ENCODE measurements around the gene MAP6D1. TPM values are rescaled to one million over a fixed set of nuclear protein-coding genes. Genes with fewer than 3 reads are reported as not detected.

Gene MAP6D1
- total and polyA plus RNA-seq, 2 donors from 2014 or later = 1.4 to 1.5 TPM

GRCh38 chr3:183833516-183833915 is 8.1 kb upstream of the MAP6D1 start:
- Histone ChIP-seq H3K27ac (ENCODE audit: low read depth in 2 of 2, low read length in 2 of 2) (no peak overlapping the region), H3K9me3 (ENCODE audit: control insufficient read depth in 2 of 3, insufficient read depth in 1 of 3, low read length in 3 of 3) (no peaks in the 10 kb centered on the region), H3K27me3 (ENCODE audit: control insufficient read depth, insufficient read depth, low read length) (no peaks in the 10 kb centered on the region), H3K4me3 (ENCODE audit: low read length in 3 of 3) (no peak overlapping the region), H3K36me3 (ENCODE audit: control insufficient read depth in 2 of 3, insufficient read depth in 3 of 3, low read length in 3 of 3) (peaks cover 0 to 26% (median 14%) of the 10 kb centered on the region in 3 donors), H3K4me1 (ENCODE audit: control insufficient read depth in 2 of 3, insufficient read depth in 2 of 3, low read depth in 1 of 3, low read length in 3 of 3) (no peaks in the 10 kb centered on the region), H3K9ac (ENCODE audit: low read length in 3 of 3) (no peak overlapping the region)
- intact Hi-C loops (cut with DNase I) = no loop called here
- DNase-seq (no peak), FAIRE-seq (no peak)
- no peak for TF ChIP-seq CTCF (IDR thresholded peaks at IDR 0.05; ENCODE audit: borderline replicate concordance, extremely low read depth, insufficient read depth)

GRCh38 chr3:183830187-183830586 is 4.8 kb upstream of the MAP6D1 start:
- H3K4me1 ChIP-seq (ENCODE audit: control insufficient read depth in 2 of 3, insufficient read depth in 2 of 3, low read depth in 1 of 3, low read length in 3 of 3) = no peaks in the 10 kb centered on the region
- intact Hi-C loops (cut with DNase I) = no loop called here
- H3K27ac ChIP-seq (ENCODE audit: low read depth in 2 of 2, low read length in 2 of 2) = no peak overlapping the region
- no peak for DNase-seq
- no peak for FAIRE-seq
- no peak overlapping the region for H3K9ac ChIP-seq (ENCODE audit: low read length in 3 of 3)
- H3K36me3 ChIP-seq (ENCODE audit: control insufficient read depth in 2 of 3, insufficient read depth in 3 of 3, low read length in 3 of 3) = peaks cover 0 to 22% (median 14%) of the 10 kb centered on the region in 3 donors
- H3K9me3 ChIP-seq (ENCODE audit: control insufficient read depth in 2 of 3, insufficient read depth in 1 of 3, low read length in 3 of 3) = no peaks in the 10 kb centered on the region
- no peaks in the 10 kb centered on the region for H3K27me3 ChIP-seq (ENCODE audit: control insufficient read depth, insufficient read depth, low read length)
- no peak overlapping the region for H3K4me3 ChIP-seq (ENCODE audit: low read length in 3 of 3)
- TF ChIP-seq CTCF (IDR thresholded peaks at IDR 0.05; ENCODE audit: borderline replicate concordance, extremely low read depth, insufficient read depth) = no peak

- no peaks in the 10 kb centered on the region for H3K9me3 ChIP-seq (ENCODE audit: control insufficient read depth in 2 of 3, insufficient read depth in 1 of 3, low read length in 3 of 3)
- H3K4me3 ChIP-seq (ENCODE audit: low read length in 3 of 3) = no peak overlapping the region
- intact Hi-C loops (cut with DNase I) = no loop called here
- H3K36me3 ChIP-seq (ENCODE audit: control insufficient read depth in 2 of 3, insufficient read depth in 3 of 3, low read length in 3 of 3) = peaks cover 0 to 21% (median 14%) of the 10 kb centered on the region in 3 donors
- peaks cover 0 to 6% (median 0%) of the 10 kb centered on the region in 3 donors for H3K4me1 ChIP-seq (ENCODE audit: control insufficient read depth in 2 of 3, insufficient read depth in 2 of 3, low read depth in 1 of 3, low read length in 3 of 3)
- FAIRE-seq (no peak), DNase-seq (no peak)
- no peak overlapping the region for H3K9ac ChIP-seq (ENCODE audit: low read length in 3 of 3)
- H3K27ac ChIP-seq (ENCODE audit: low read depth in 2 of 2, low read length in 2 of 2) = no peak overlapping the region
- TF ChIP-seq CTCF (IDR thresholded peaks at IDR 0.05; ENCODE audit: borderline replicate concordance, extremely low read depth, insufficient read depth) = no peak
- H3K27me3 ChIP-seq (ENCODE audit: control insufficient read depth, insufficient read depth, low read length) = no peaks in the 10 kb centered on the region
Measured at GRCh38 chr3:183829466-183829865, 4.1 kb upstream of the MAP6D1 start.

- TF ChIP-seq CTCF (IDR thresholded peaks at IDR 0.05; ENCODE audit: borderline replicate concordance, extremely low read depth, insufficient read depth) = no peak
- H3K4me1 ChIP-seq (ENCODE audit: control insufficient read depth in 2 of 3, insufficient read depth in 2 of 3, low read depth in 1 of 3, low read length in 3 of 3) = peaks cover 0 to 6% (median 3%) of the 10 kb centered on the region in 3 donors
- no peak overlapping the region for H3K27ac ChIP-seq (ENCODE audit: low read depth in 2 of 2, low read length in 2 of 2)
- H3K36me3 ChIP-seq (ENCODE audit: control insufficient read depth in 2 of 3, insufficient read depth in 3 of 3, low read length in 3 of 3) = peaks cover 0 to 18% (median 14%) of the 10 kb centered on the region in 3 donors
- no peak overlapping the region for H3K9ac ChIP-seq (ENCODE audit: low read length in 3 of 3)
- no peaks in the 10 kb centered on the region for H3K9me3 ChIP-seq (ENCODE audit: control insufficient read depth in 2 of 3, insufficient read depth in 1 of 3, low read length in 3 of 3)
- no peak overlapping the region for H3K4me3 ChIP-seq (ENCODE audit: low read length in 3 of 3)
- no peak for FAIRE-seq
- no peaks in the 10 kb centered on the region for H3K27me3 ChIP-seq (ENCODE audit: control insufficient read depth, insufficient read depth, low read length)
- intact Hi-C loops (cut with DNase I) = no loop called here
- no peak for DNase-seq
Measured at GRCh38 chr3:183828538-183828870, 3.1 kb upstream of the MAP6D1 start.
